NCI-H2196 treated with DMSO at 0.1 percent for 48 hours (cell line): ENCODE data around the gene HPS4.
"Not testable (repeated sequence)": the region's sequence is repeated elsewhere in the genome, so short reads cannot be mapped to it uniquely, and the experiment has no call there.

Experiments used
- DNase-seq: peaks from one replicate; lab custom pipeline; 2025; ENCODE audit not compliant: unreplicated experiment; lab: John Stamatoyannopoulos, UW

Gene HPS4

DNA sequence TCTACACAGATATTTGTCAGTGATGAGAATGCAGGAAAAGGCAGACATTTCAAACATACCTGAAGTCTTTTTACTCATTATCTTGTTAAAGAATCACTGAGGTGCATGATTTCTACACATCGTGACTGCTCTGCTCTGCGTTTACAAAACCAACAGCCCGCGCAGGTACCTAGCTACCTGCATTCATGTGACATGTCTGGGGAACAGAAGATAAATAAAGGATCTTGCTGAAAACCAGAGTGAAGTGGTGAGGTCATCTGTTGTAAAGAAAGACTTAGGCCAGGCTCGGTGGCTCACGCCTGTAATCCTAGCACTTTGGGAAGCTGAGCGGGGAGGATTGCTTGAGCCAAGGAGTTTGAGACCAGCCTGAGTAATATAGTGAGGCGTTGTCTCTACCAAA, 38.8 kb downstream of the HPS4 start:
- DNase-seq: no peak

DNA sequence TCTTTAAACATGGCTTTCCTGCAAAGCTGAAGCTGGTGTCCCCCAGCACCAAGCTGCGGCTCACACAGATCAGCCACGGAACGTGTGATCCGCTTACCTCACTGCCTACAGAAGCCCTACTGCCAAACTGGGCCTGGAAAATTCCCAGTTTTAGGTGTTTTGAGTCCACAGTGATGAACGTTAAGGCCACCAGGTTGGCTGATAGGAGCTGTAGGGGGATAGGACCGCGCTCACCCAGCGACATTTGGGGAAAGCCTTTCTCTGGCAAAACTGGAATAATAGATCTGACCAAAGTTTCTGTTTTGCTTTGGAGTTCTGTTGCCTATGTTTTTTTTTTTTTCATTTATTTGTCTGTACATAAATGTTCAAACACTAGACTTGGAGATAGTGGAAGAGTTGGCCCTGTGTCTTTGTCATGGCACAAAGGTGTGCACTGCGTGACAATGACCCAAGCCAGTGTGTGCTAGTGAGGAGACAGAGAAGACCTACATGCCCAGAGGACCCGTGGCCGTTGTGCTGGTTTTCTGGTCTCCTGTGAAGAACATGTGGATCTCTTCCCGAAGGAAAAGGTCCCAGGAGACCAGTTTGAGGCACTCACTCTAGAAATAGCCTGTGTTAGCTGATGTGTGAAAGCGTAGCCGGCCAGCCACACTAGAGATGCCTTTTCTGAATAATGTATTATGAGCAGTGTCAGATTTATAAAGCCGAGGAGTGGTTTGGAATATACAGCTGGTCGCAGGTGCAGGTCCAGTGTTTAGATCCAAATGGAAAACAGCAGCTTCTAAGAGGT, 39.5 kb downstream of the HPS4 start:
- DNase-seq: no peak

DNA sequence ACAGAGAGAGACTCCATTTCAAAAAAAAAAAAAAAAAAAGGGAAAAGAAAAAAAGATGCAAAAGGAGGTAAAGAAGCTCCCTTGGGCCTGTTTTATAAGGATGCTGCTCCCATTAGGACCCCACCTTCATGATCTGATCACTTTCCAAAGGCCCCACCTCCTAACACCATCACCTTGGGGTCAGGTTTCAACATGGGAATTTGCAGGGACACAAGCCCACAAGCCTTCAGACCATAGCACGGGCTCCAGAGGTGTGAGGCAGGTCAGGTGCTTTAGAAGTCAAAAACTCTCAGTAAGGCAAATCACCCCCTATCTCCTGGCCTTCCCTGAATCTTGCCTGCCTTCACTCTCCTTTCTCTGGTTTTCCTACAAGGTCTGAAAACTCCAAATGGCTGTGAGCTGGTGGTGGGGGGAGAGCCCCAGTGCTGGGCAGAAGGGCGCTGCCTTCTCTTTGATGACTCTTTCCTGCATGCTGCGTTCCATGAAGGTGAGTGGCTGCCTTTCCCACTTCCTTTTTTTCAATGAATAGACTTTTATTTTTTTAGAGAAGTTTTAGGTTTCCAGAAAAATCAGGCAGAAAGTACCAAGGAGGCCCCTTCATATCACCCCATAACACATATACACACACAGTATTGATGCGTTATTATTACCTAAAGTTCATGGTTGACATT, 41.4 kb downstream of the HPS4 start:
- no peak for DNase-seq

DNA sequence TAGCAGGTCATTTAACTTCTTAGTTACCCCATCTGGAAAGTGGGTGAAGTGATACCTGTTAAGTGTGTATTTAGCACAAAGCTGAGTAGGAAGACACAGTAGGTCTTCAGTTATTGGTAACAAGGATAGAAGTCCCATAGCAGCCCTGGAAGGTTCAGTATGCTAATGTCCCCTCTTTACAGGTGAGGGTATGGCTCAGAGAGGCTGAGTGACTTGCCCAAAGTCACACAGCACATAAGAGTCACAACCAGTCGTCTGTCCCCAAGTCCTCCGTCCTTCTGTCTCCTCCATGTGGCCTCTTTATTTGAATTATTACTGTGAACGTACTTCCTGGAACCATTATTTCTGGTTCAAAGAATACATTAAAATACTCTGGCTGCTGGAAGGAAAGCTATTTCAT, 44.0 kb downstream of the HPS4 start:
- DNase-seq: no peak

DNA sequence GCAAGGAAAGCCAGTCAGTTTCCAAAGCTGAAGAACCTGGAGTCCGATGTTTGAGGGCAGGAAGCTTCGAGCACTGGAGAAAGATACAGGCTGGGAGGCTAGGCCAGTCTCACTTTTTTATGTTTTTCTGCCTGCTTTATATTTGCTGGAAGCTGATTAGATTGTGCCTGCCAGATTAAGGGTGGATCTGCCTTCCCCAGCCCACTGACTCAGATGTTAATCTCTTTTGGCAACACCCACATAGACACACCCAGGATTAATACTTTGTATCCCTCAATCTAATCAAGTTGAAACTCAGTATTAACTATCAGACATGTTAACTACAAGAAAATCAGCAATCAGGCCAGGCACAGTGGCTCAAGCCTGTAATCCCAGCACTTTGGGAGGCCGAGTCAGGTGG, 44.8 kb downstream of the HPS4 start:
- DNase-seq: not testable (repeated sequence)

DNA sequence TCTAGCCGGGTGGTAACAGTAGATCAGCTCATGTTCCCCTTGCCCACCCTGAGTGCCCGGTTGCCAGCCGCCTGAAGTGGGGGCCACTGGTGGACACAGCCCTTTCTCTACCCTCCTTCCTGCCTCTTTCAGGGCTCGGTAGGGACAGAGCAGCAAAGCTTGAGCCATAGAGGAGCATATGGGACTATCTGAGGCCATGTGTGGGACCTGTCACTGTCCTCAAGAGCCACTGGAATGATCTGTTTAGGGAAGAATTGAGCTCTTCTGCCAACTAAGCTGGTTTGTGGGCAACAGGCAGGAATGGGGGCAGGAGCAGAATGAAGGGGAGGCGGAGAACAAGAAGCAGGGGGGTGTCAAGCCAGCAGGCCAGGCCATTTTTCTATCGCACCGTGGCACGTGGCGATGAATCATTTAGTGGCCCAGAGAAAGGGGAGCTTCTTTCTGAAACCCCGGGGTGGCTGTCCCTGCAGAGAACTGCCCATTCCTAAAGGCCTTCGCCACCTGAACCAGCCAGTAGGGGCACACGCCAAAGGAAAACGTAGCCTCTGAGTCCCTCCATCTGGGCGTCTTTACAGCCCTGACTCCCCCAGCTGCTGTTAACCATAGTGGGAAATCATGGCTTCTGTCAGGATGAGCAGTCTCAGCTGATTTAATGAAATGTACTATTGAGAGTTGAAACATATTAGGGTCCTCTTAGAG, 45.7 kb downstream of the HPS4 start:
- DNase-seq: no peak

DNA sequence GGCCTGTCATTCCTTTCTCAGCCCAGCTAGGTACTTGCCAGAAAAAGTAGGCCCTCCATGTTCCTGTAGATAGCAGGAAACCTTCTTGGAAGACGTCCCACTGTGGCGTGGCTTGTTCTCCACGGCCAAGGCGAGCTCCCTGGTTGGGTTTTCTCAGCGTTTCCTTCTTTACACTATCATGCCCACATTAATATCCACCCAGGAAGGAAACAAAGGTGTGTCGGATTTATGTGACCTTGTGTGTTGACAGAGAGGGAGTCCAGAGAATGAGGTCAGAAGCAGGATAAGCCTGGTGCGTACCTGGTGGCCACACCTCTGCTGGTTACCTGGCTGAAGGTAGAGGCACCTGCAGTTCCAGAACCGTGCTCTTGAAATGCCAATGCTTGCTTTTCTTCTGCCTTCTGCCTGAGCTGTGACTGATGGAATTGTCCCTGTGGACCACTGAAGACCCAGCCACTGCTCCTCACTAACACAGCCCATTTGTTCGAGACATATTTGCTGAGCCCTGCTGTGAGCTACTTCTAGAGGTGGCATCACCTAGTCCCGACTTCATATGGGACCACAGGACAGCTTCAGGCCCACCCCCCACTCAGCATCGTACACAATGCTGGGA, 46.6 kb downstream of the HPS4 start:
- no peak for DNase-seq

DNA sequence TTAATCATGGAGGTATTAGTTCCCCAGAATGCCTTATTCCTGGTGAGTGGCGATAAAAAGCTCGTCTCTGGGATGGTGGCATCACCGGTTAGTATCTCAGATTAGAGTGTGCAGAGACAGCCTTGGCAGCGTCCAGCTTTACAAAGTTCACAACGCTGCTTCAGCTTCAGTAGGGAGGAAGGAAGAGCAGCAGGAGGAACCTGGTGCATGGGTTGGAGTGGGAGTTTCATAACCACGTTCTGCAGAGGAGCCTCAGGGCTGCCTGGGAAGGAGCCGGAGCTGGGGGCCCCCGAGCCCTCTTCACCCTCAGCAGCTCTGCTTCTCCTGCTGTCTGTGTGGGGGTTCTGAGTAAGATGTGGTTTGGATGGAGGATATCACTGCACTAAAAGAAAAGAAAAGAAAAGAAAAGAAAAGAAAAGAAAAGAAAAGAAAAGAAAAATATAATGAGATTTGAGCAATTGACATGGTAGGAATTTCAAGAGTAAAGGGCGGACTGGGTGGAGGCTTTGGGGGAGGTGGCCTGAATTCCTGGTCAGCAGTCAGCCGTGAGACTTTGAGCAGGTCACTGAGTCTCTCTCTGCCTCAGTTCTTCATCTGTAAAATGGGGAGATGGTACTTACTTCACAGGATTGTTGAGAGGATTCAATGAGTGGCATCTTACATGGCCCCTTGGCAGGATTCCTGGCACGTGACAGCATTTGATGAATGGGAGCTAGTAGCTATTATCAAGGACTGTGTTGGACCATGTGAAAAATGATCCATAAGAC, 48.1 kb downstream of the HPS4 start:
- DNase-seq: no peak

DNA sequence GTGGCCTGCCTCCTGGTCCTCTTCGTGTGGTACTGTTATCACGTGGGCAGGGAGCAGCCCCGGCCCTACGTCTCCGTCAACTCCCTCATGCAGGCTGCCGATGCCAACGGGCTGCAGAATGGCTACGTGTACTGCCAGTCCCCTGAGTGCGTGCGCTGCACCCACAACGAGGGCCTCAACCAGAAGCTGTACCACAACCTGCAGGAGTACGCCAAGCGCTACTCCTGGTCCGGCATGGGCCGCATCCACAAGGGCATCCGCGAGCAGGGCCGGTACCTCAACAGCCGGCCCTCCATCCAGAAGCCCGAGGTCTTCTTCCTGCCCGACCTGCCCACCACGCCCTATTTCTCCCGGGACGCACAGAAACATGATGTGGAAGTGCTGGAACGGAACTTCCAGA, 49.8 kb downstream of the HPS4 start:
- no peak for DNase-seq

DNA sequence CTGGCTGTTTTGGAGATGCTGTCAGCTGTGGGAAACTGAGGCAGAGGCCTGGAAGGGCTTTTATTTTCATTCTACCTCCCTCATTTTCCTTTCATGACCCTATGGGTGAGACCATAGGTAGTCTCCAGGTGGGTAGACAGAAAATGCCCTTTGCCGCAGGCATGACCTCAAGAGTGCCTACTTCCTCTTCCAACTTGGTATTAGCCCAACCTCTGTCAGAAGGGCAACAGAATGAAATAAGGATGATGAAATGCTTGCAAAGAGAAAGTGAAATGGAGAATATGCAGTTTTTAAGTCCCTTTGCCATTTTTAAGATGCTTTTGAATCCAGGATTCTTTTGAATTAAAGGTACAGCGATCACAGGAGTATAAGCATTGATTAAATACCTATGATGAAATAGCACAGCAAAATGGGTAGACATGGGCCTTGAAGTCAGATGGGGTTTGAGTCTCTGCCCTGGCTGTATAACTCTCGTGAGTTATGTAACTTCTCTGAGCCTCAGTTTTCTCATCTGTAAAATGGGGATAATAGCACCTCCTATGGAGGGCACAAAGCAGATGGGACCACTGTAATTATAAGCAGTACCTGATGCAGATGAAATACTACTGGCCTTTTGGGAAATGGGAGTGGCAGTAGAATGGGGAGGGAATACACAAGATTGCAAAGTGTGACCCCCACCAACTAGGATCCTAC, 50.8 kb downstream of the HPS4 start:
- DNase-seq: no peak

DNA sequence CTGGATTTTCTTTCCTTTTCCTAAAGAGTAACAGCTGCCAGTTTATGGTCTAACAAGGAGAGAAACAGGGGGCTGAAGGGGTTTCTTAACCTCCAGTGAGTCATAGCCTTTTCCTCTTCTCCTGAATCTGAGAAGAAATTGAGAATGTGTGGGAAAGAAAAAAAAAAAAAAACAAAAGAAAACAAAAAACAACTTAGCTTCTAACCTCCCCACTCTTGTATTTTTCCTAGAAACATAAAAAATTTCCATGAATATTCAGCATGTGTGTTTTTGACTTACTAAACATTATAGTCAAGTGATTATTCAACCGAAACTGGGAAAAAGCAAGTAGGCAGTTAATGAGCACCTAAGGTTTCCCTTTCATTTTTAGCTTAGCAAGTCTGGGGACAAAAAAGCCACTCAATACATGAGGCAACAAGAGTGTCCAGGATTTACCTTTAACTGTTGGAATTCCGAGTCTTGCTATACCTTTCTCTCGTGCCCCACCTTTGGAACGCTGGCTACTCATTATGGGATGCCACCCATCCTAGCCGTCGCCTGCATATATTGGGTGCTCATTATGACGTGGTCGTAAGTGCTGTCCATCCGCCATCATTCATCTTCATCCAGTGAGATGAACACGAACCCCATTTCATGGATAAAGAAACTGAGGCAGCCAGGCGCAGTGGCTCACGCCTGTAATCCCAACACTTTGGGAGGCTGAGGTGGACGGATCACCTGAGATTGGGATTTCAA, 52.2 kb downstream of the HPS4 start:
- DNase-seq: no peak

DNA sequence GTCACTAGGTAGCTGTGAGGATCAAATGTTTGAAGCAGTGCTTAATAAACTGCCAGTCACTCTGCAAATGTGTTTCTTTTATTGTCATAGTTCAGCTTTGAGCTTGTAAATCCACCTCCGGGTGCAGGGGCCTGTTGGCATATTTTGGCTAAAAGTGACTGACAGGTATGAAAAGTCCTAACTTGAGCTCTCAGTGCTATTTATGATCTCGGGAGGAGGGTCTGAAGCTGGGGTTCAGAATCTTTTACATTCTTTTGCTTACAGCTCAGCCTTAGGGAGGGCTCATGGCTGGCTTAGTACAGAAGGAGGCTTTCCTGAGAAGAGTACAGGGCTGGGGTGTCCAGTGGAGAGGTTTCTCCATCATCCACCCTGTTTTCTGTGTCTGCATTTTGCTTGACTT, 53.0 kb downstream of the HPS4 start:
- no peak for DNase-seq

DNA sequence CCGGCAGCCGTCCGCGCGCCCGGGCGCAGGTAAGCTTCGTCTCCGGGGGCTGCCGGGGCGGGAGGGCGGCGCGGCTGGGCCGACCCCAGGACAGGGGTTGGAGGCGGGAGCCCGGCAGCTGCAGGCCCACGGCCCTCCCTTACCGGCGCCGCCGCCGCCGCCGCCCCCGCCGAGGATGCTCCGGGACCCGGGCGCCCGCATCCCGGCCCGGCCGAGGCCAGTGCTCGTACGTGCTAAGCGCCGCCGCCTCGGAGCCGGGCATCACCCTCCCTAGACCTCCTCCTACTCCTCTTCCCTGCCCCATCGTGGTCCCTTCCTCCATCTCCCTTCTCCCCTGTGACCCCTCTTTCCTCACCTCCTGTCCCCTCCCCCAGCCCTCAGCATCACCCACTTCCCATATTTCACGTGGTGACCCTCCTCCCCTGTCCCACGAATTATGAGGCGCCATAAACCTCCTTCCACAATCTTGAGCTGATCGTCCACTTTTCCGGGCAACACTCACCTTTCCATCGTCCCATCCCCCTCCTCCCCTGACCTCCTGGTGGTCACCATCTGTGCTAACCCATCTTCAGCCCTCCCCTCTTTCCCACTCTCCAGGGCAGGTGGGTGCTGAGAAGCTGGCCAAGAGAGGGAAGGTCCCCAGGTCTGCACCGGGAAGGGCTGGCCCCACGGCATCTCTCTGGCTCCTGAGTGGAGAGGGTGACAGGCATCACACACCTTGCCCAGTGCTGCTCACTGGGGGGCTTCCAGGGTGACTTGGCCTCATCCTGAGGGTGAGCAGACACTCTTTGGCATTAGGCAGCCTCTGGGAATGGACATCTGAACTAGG, 53.9 kb downstream of the HPS4 start:
- no peak for DNase-seq

DNA sequence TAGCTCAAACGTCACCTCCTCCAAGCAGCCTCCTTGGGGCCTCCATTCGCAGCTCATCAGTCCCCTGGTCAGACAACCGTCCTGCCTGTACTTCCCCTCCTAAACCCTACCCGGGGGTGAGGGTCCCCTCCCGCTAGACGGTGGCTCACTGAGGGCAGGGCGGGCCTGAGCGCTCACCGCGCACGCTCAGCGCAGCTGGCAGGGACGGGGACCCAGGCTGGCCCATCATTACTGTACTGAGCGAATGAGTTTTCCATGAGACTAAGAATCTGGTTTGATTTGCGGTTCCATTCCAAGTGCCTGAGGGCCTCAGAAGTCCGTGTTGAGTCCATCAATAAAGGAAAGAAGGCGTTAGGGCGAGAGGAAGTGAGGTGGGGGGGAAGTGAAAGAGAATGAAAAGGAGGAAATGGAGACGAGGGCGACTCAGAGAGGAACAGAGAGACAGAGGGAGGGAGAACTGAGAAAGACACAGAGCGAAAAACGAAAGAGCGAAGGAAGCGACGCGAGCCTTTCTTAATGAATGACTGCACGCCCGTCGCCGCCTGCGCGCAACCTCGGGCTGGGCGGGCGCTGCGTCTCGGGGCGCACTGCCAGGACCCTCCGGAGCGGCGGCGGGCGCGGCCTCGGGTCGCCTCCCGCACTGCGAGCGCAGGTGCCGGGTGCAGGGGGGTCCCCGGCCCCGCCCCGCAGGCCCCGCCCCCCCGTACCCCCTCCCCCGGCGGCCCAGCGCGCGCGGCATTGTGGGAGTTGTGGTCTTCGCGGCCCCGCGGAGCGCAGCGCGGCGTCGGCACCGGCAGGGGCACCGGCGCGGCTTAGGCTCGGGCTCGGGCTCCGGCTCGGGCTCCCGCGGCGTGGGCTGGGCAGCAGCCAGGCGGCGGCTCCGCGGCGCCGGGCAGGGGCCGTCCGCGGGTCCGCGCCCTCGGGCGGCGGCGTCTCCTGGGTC, 54.8 kb downstream of the HPS4 start, which contains the start of gene ASPHD2:
TSS of gene ASPHD2 (plus strand) at position 746 of the 943 bp plus-strand sequence. CDS start 4,356 bp downstream, outside the sequence.
- peak; percentile 44 for DNase-seq

DNA sequence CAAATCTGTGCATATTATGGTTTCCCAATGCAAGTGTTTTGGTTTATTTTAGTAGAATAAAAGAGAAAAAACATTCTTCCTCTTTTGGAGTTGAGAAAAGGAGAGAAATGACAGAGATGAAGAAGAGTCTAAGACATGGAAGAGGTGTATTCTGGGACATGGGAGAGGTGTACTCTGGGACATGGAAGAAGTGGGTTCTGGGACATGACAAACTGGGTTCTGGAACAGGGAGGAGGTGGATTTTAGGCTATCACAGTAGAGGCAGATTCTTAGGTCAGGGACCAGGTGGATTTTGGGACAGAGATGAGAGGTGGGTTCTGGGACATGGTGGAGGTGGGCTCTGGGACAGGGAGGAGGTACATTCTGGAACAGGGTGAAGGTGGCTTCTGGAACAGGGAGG, 56.7 kb downstream of the HPS4 start:
- DNase-seq: no peak

DNA sequence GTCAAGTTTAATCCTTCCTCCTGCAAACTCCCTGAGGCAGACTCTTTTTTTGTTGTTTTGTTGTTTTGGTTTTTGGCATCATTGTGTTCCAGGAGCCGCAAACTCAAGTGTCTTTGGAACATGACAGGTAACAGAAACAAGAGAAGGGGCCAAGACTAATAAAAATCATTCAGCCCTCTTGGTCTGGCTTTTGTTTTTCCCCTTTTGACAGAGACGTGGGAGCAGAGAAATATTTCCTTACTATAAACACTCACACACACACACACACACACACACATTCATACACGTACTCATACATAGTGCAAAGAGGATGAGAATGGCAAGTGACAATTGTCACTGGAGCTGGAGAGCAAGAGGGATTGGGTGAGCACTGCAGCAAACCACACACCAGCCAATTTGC, 65.0 kb downstream of the HPS4 start:
- DNase-seq: no peak

DNA sequence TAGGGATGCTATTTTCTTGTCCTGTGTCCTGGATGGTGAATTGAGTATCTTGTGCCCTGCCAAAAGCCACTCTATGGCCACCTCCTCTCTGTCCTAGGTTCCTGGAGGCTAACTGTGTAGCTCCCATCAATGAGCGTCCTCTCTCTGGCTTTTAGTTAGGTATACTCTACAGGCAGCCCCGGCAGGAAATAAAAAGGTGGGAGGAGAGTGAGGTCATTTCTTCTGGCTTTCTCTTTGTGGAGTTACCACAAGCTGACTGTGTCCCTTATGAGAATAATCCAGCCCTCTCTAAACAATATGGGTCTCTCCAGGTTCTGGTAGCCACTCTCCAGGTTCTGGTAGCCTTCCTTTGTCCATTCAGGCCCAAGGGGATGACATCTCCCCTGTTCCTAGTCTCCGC, 66.2 kb downstream of the HPS4 start:
- no peak for DNase-seq
